Umbilical cord (tissue), 2 donors: ENCODE data around the gene CBX5. TPM values are rescaled to one million over a fixed set of nuclear protein-coding genes. Genes with fewer than 3 reads are reported as not detected.
A peak's percentile ranks its signal among the peaks of the same experiment; 100 is the strongest.
"Not testable (repeated sequence)": the region's sequence is repeated elsewhere in the genome, so short reads cannot be mapped to it uniquely, and the experiment has no call there.

Experiments
- DNase-seq: peaks from one replicate; pipeline ENCODE4 v3.0.0-alpha.2; 2015; ENCODE audit warnings: low spot score
- total RNA-seq: library from RNA; depleted of rRNA; stranded (reverse); fragments of >200 nt; gene quantifications from one replicate; pipeline ENCODE4 v1.2.3, GENCODE V29; 2014; ENCODE audit warnings: low replicate concordance; ENCODE audit not compliant: insufficient read depth

The CBX5 gene
- total RNA-seq, 1 donor from 2014 or later: 34.4 TPM

- no peak for DNase-seq
These were observed 80.0 kb downstream of the CBX5 start for GRCh38 chr12:54199917-54200316.

GRCh38 chr12:54199034-54199433 lies 80.9 kb downstream of the CBX5 start:
- no peak for DNase-seq

GRCh38 chr12:54197431-54197909 lies 82.5 kb downstream of the CBX5 start:
- DNase-seq: peak; percentile 67

- no peak for DNase-seq
These were observed 82.9 kb downstream of the CBX5 start for GRCh38 chr12:54197010-54197409.

- DNase-seq: no peak
These were observed 83.5 kb downstream of the CBX5 start for GRCh38 chr12:54196396-54196795.

- peak; percentile 96 for DNase-seq
These were observed 84.1 kb downstream of the CBX5 start for GRCh38 chr12:54195737-54196347.

- DNase-seq: no peak
These were observed 84.7 kb downstream of the CBX5 start for GRCh38 chr12:54195080-54195736.

- DNase-seq: not testable (repeated sequence)
These were observed 85.3 kb downstream of the CBX5 start for GRCh38 chr12:54194611-54195010.

- DNase-seq: no peak
These were observed 86.5 kb downstream of the CBX5 start for GRCh38 chr12:54193434-54193833.

GRCh38 chr12:54191550-54192022 lies 88.3 kb downstream of the CBX5 start:
- DNase-seq: peak; percentile 92

GRCh38 chr12:54191126-54191525 lies 88.8 kb downstream of the CBX5 start:
- no peak for DNase-seq

- no peak for DNase-seq
These were observed 90.8 kb downstream of the CBX5 start for GRCh38 chr12:54189198-54189539.

- DNase-seq: no peak
These were observed 92.8 kb downstream of the CBX5 start for GRCh38 chr12:54187075-54187474.

- no peak for DNase-seq
These were observed 94.0 kb downstream of the CBX5 start for GRCh38 chr12:54185919-54186318.

- not testable (repeated sequence) for DNase-seq
These were observed 94.6 kb downstream of the CBX5 start for GRCh38 chr12:54185297-54185696.

GRCh38 chr12:54184024-54184805 lies 95.7 kb downstream of the CBX5 start:
- DNase-seq: no peak

GRCh38 chr12:54182981-54183380 lies 96.9 kb downstream of the CBX5 start:
- DNase-seq: no peak

GRCh38 chr12:54182086-54182485 lies 97.8 kb downstream of the CBX5 start:
- no peak for DNase-seq
